H9 (cell line): ENCODE results near the gene PRKAG2. TPM values are rescaled to one million over a fixed set of nuclear protein-coding genes. Genes with fewer than 3 reads are reported as not detected.

Experiments
- DNase-seq: peaks from one replicate; pipeline ENCODE4 v3.0.0-alpha.2; 2017
- H2AFZ ChIP-seq: one replicate; pipeline ENCODE4 v1.6.1; 2013; ENCODE audit warnings: mild to moderate bottlenecking, low read length, control low read depth, moderate library complexity
- H2AK5ac ChIP-seq: 2 replicates; pipeline ENCODE4 v1.6.1; 2013; ENCODE audit warnings: low read length, control low read depth, mixed read lengths; ENCODE audit not compliant: insufficient read length
- H2BK120ac ChIP-seq: one replicate; pipeline ENCODE4 v1.6.1; 2013; ENCODE audit warnings: low read depth, mild to moderate bottlenecking, low read length, control low read depth, inconsistent platforms; ENCODE audit not compliant: poor library complexity, severe bottlenecking
- H2BK12ac ChIP-seq: 2 replicates; pipeline ENCODE4 v1.6.1; 2013; ENCODE audit warnings: low read length, control low read depth, mixed read lengths, low read depth; ENCODE audit not compliant: insufficient read length
- H2BK15ac ChIP-seq: 2 replicates; pipeline ENCODE4 v1.6.1; 2013; ENCODE audit warnings: low read depth, low read length, control low read depth
- H2BK20ac ChIP-seq: one replicate; pipeline ENCODE4 v1.6.1; 2013; ENCODE audit warnings: low read depth, mild to moderate bottlenecking, low read length, control low read depth, inconsistent platforms; ENCODE audit not compliant: poor library complexity, severe bottlenecking
- H2BK5ac ChIP-seq: 2 replicates; pipeline ENCODE4 v1.6.1; 2013; ENCODE audit warnings: low read length, control low read depth, mixed read lengths; ENCODE audit not compliant: insufficient read length
- H3K14ac ChIP-seq: 2 replicates; pipeline ENCODE4 v1.6.1; 2013; ENCODE audit warnings: low read length, control low read depth; ENCODE audit not compliant: insufficient read depth
- H3K18ac ChIP-seq: 2 replicates; pipeline ENCODE4 v1.6.1; 2013; ENCODE audit warnings: low read depth, mild to moderate bottlenecking, mixed read lengths, low read length, control low read depth; ENCODE audit not compliant: insufficient read length
- H3K23ac ChIP-seq: 2 replicates; pipeline ENCODE4 v1.6.1; 2013; ENCODE audit warnings: low read length, control low read depth, mixed read lengths, low read depth; ENCODE audit not compliant: insufficient read length
- H3K23me2 ChIP-seq: 2 replicates; pipeline ENCODE4 v1.6.1; 2013; ENCODE audit warnings: low read depth, mild to moderate bottlenecking, mixed read lengths, low read length, control low read depth; ENCODE audit not compliant: insufficient read length, poor library complexity, severe bottlenecking
- H3K27ac ChIP-seq: 2 replicates; pipeline ENCODE4 v1.5.1; 2013; ENCODE audit warnings: low read length, control low read depth, mixed read lengths, low read depth; ENCODE audit not compliant: insufficient read length
- H3K27me3 ChIP-seq: 2 replicates; pipeline ENCODE4 v1.6.1; 2013; ENCODE audit warnings: low read length, control low read depth, inconsistent platforms; ENCODE audit not compliant: insufficient read depth
- H3K4ac ChIP-seq: 2 replicates; pipeline ENCODE4 v1.6.1; 2013; ENCODE audit warnings: low read depth, mild to moderate bottlenecking, control low read depth, inconsistent platforms, low read length, moderate library complexity
- H3K4me1 ChIP-seq: 2 replicates; pipeline ENCODE4 v1.6.1; 2013; ENCODE audit warnings: low read length, control low read depth, inconsistent platforms; ENCODE audit not compliant: insufficient read depth
- H3K4me2 ChIP-seq: 2 replicates; pipeline ENCODE4 v1.6.1; 2013; ENCODE audit warnings: low read length, control low read depth, mixed read lengths; ENCODE audit not compliant: insufficient read length, insufficient read depth
- H3K56ac ChIP-seq: 2 replicates; pipeline ENCODE4 v1.6.1; 2013; ENCODE audit warnings: low read depth, mild to moderate bottlenecking, mixed read lengths, low read length, control low read depth; ENCODE audit not compliant: insufficient read length
- H3K79me1 ChIP-seq: 2 replicates; pipeline ENCODE4 v1.6.1; 2013; ENCODE audit warnings: low read depth, mild to moderate bottlenecking, moderate library complexity, low read length, control low read depth, inconsistent platforms; ENCODE audit not compliant: insufficient read depth, poor library complexity, severe bottlenecking
- H3K79me2 ChIP-seq: 2 replicates; pipeline ENCODE4 v1.6.1; 2013; ENCODE audit warnings: low read length, control low read depth, inconsistent platforms; ENCODE audit not compliant: insufficient read depth
- H3K9ac ChIP-seq: 2 replicates; pipeline ENCODE4 v1.6.1; 2013; ENCODE audit warnings: low read length, control low read depth, mixed read lengths; ENCODE audit not compliant: insufficient read length; ENCODE audit errors: extremely low read depth
- H3K9me3 ChIP-seq: one replicate; pipeline ENCODE4 v1.6.1; 2013; ENCODE audit warnings: low read depth, low read length, inconsistent platforms; ENCODE audit not compliant: control insufficient read depth
- H3T11ph ChIP-seq: one replicate; pipeline ENCODE4 v1.6.1; 2013; ENCODE audit warnings: mild to moderate bottlenecking, low read length, control low read depth, inconsistent platforms
- H4K20me1 ChIP-seq: one replicate; pipeline ENCODE4 v1.6.1; 2013; ENCODE audit not compliant: control insufficient read depth, insufficient read length, insufficient read depth
- H4K5ac ChIP-seq: 2 replicates; pipeline ENCODE4 v1.6.1; 2013; ENCODE audit warnings: low read depth, mild to moderate bottlenecking, mixed read lengths, low read length, control low read depth; ENCODE audit not compliant: insufficient read length
- H4K8ac ChIP-seq: replicated peaks from 2 replicates; pipeline ENCODE4 v1.6.1; 2013; ENCODE audit warnings: low read length, control low read depth, mixed read lengths, low read depth; ENCODE audit not compliant: insufficient read length
- H4K91ac ChIP-seq: 2 replicates; pipeline ENCODE4 v1.6.1; 2013; ENCODE audit warnings: low read depth, mild to moderate bottlenecking, moderate library complexity, mixed read lengths, low read length, control low read depth; ENCODE audit not compliant: insufficient read length
- H3K27ac Mint-ChIP-seq, 3 experiments: 2 replicates in 2 of 3; 3 replicates in 1 of 3; pipeline ENCODE4 v1.8.0; 2020 to 2021; ENCODE audit warnings: mixed read lengths in 3 of 3, mild to moderate bottlenecking in 1 of 3, moderate library complexity in 1 of 3
- H3K27me3 Mint-ChIP-seq: 2 replicates; pipeline ENCODE4 v1.8.0; 2021; ENCODE audit warnings: low read depth, mild to moderate bottlenecking, moderate library complexity, mixed read lengths
- H3K36me3 Mint-ChIP-seq, 3 experiments: 2 replicates in 2 of 3; 3 replicates in 1 of 3; pipeline ENCODE4 v1.8.0; 2020 to 2021; ENCODE audit warnings: low read depth in 3 of 3, mixed read lengths in 3 of 3; ENCODE audit not compliant: insufficient read depth in 1 of 3
- H3K4me1 Mint-ChIP-seq, 2 experiments: 2 replicates each; pipeline ENCODE4 v1.8.0; 2020; ENCODE audit warnings: mixed read lengths in 2 of 2
- H3K4me3 Mint-ChIP-seq, 2 experiments: 2 replicates in 1 of 2; 3 replicates in 1 of 2; pipeline ENCODE4 v1.8.0; 2020 to 2021; ENCODE audit warnings: mild to moderate bottlenecking in 2 of 2, mixed read lengths in 2 of 2, moderate library complexity in 1 of 2
- H3K9me3 Mint-ChIP-seq, 2 experiments: 2 replicates in 1 of 2; 3 replicates in 1 of 2; pipeline ENCODE4 v1.8.0; 2020; ENCODE audit warnings: mild to moderate bottlenecking in 2 of 2, mixed read lengths in 2 of 2, moderate library complexity in 1 of 2
- CTCF ChIP-seq: fragments of 200-600 bp; sonication (generic); conservative IDR thresholded peaks from 3 replicates; pipeline ENCODE4 v1.8.0; 2021; ENCODE audit warnings: antibody characterized with exemption, mild to moderate bottlenecking
- WGBS: extraction: QIAGEN DNeasy Blood & Tissue Kit; methylation state at CpG from one replicate; pipeline ENCODE4 v1.1.7; 2013; ENCODE audit warnings: missing lambda C conversion rate, low lambda C conversion rate, mixed read lengths; ENCODE audit not compliant: insufficient read length; ENCODE audit errors: extremely low coverage; 5-methylcytosine and 5-hydroxymethylcytosine counted together
- total RNA-seq: library from RNA; stranded (reverse); gene quantifications from 2 replicates; pipeline ENCODE4 v1.2.1, GENCODE V29; 2021

Gene PRKAG2
- total RNA-seq, 1 experiment from 2014 or later, result 11.8 TPM

- no peak for DNase-seq
- Histone ChIP-seq H3K9me3 (no peaks in the 10 kb centered on the region), H2AK5ac (no peak overlapping the region), H4K20me1 (no peaks in the 10 kb centered on the region), H3K27me3 (no peaks in the 10 kb centered on the region), H4K5ac (no peak overlapping the region), H3T11ph (no peak overlapping the region), H2BK20ac (no peak overlapping the region), H4K91ac (no peak overlapping the region), H3K56ac (no peak overlapping the region), H3K18ac (no peak overlapping the region), H2BK5ac (no peak overlapping the region), H3K27ac (no peak overlapping the region), H3K4me2 (no peak overlapping the region), H2AFZ (no peak overlapping the region), H4K8ac (no peak overlapping the region), H3K79me2 (no peaks in the 10 kb centered on the region), H2BK15ac (no peak overlapping the region), H3K4ac (no peak overlapping the region), H3K23ac (no peak overlapping the region), H2BK120ac (no peak overlapping the region), H3K9ac (no peak overlapping the region), H3K79me1 (no peaks in the 10 kb centered on the region), H3K23me2 (no peaks in the 10 kb centered on the region), H2BK12ac (no peak overlapping the region), H3K4me1 (peaks cover 4% of the 10 kb centered on the region; the same call in 1 of the 2 replicates), H3K14ac (no peak overlapping the region)
- H3K4me1 Mint-ChIP-seq, result peaks cover 14 to 25% of the 10 kb centered on the region in 2 experiments
- no CpG with 5 or more reads among the region's 8 CpGs for WGBS
- peaks cover 7% of the 10 kb centered on the region for H3K27me3 Mint-ChIP-seq
- no peak for TF ChIP-seq CTCF
- no peaks in the 10 kb centered on the region; a peak in 1 of 5 replicates for H3K9me3 Mint-ChIP-seq
- no peaks in the 10 kb centered on the region for H3K36me3 Mint-ChIP-seq
- no peak overlapping the region for H3K4me3 Mint-ChIP-seq
- no peak overlapping the region; a peak in 1 of 7 replicates for H3K27ac Mint-ChIP-seq
Observed at GRCh38 chr7:151752037-151752436, 124.9 kb downstream of the PRKAG2 start.
